Measurements from ENCODE around the gene SEL1L3. TPM values are rescaled to one million over a fixed set of nuclear protein-coding genes. Genes with fewer than 3 reads are reported as not detected.

SEL1L3 gene
- total RNA-seq, 1 donor from 2014 or later: 14.4 TPM

DNA sequence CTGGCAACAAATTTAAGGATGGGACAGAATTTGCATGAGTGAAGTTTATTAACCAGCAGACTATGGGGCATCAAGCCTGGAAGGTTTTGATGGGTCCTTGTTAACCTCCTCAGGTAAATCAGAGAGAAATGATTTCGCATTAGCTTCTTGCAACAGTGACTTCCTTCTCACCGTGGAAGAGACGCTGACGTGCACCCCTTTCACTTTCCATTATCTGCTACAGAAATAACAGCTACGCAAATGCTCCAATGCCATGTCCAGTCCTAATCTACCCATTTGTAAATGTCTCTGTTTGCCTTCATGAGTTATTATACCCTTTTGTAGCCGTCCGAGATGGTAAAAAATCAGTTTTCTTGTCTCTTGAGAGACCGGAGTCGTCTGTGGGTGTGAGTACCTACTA is 106.9 kb downstream of the SEL1L3 start:
- no peaks in the 10 kb centered on the region for H3K27me3 Mint-ChIP-seq (ENCODE audit: low read depth)
- no peak overlapping the region for H3K27ac Mint-ChIP-seq
- H3K4me3 Mint-ChIP-seq: no peak overlapping the region
- no peaks in the 10 kb centered on the region for H3K4me1 Mint-ChIP-seq
- TF ChIP-seq CTCF (IDR thresholded peaks at IDR 0.05; ENCODE audit: unreplicated experiment): no peak
- DNase-seq (ENCODE audit: low spot score in 2 of 2, unreplicated experiment in 2 of 2): no peak
- peaks cover 5% of the 10 kb centered on the region for H3K36me3 Mint-ChIP-seq
- no peaks in the 10 kb centered on the region for H3K9me3 Mint-ChIP-seq

- Mint-ChIP-seq H3K27ac (no peak overlapping the region), H3K4me3 (no peak overlapping the region)
- TF ChIP-seq CTCF (IDR thresholded peaks at IDR 0.05; ENCODE audit: unreplicated experiment): no peak
Observed at GRCh38 chr4:25753239-25753638, 109.5 kb downstream of the SEL1L3 start.

DNA sequence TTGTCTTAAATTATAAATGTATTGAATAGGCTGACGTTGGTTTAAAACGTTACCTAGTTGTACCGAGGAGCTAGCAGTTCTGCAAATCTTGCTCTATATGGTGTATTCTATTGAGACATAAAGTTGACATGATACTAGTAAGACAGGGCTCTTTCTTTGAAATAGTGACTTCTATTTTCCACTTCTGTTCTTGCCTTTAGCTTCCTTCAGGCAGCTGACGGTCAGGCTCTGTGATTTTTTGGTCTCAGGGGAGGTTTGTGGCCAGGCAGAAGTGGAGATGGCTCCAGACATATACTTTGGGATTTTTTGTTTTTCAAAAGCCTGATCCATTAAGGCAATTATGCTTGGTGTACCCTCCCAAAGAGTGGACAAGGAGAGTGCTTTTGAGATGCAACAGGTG is 111.9 kb downstream of the SEL1L3 start:
- H3K9me3 Mint-ChIP-seq: no peaks in the 10 kb centered on the region
- no peaks in the 10 kb centered on the region for H3K36me3 Mint-ChIP-seq
- no peak overlapping the region for H3K27ac Mint-ChIP-seq

More at GRCh38 chr4:25753239-25753638, 109.5 kb downstream of the SEL1L3 start:
- Mint-ChIP-seq H3K9me3 (no peaks in the 10 kb centered on the region), H3K36me3 (no peaks in the 10 kb centered on the region), H3K27me3 (ENCODE audit: low read depth) (no peaks in the 10 kb centered on the region), H3K4me1 (peaks cover 5% of the 10 kb centered on the region)
- DNase-seq (ENCODE audit: low spot score in 2 of 2, unreplicated experiment in 2 of 2): no peak

DNA sequence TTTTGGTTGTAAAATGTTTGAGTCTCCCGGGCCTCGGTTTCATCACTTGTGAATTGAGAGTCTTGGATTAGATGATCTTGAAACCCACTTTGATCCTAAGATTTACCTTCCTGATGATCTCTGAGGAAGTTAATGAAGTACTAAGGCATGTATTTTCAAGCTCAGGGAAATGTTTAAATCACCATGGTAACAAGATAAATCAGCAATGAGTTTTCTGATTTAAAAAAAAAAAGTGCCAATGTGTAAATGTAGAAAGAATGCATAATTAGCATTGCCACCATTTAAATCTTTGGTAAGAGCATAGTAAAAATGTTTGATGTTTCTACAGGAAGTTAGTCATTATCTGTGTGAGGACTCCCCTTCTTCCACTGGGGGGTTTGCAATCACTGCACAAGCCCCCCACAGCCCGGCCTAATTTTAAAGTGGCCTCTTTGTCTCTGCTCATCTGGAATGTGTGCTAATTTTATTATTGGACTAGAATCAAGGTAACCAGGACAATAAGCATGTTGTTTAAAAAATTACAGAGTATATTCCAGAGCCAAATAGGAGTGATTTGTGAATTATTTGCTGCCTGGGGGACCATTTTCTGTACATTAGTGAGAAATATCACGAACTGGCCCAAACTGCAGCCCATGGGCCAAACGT is 113.5 kb downstream of the SEL1L3 start:
- Mint-ChIP-seq H3K4me1 (peaks cover 5% of the 10 kb centered on the region), H3K36me3 (no peaks in the 10 kb centered on the region)

More for the DNA sequence above, 111.9 kb downstream of the SEL1L3 start:
- no peak for TF ChIP-seq CTCF (IDR thresholded peaks at IDR 0.05; ENCODE audit: unreplicated experiment)
- Mint-ChIP-seq H3K4me1 (peaks cover 5% of the 10 kb centered on the region), H3K27me3 (ENCODE audit: low read depth) (no peaks in the 10 kb centered on the region), H3K4me3 (no peak overlapping the region)
- DNase-seq (ENCODE audit: low spot score in 2 of 2, unreplicated experiment in 2 of 2): no peak

DNA sequence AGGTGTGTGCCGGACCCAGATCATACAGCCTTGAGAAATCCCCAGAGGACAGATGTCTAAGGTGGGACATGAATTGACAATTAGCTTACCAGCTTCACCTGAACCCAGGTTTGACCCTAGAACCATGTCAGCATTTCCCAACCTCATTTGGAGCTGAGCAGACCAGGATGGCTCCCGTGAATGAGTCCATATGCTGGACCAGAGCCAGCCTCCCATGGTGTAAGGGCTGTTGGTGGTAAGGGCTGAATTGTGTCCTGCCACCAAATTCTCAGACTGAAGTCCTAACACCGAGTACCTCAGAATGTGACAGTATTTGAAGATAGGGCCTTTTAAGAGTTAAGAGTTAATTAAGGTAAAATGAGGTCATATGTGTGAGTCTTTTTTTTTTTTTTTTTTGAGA is 118.8 kb downstream of the SEL1L3 start:
- no peak for DNase-seq (ENCODE audit: low spot score in 2 of 2, unreplicated experiment in 2 of 2)
- no peak overlapping the region for H3K27ac Mint-ChIP-seq

More for the DNA sequence above, 113.5 kb downstream of the SEL1L3 start:
- H3K27me3 Mint-ChIP-seq (ENCODE audit: low read depth): no peaks in the 10 kb centered on the region
- H3K27ac Mint-ChIP-seq: no peak overlapping the region
- DNase-seq (ENCODE audit: low spot score in 2 of 2, unreplicated experiment in 2 of 2): no peak
- H3K4me3 Mint-ChIP-seq: no peak overlapping the region
- TF ChIP-seq CTCF (IDR thresholded peaks at IDR 0.05; ENCODE audit: unreplicated experiment): no peak
- H3K9me3 Mint-ChIP-seq: no peaks in the 10 kb centered on the region

More for the DNA sequence above, 118.8 kb downstream of the SEL1L3 start:
- Mint-ChIP-seq H3K27me3 (ENCODE audit: low read depth) (peaks cover 2% of the 10 kb centered on the region), H3K9me3 (no peaks in the 10 kb centered on the region), H3K4me3 (no peak overlapping the region), H3K36me3 (no peaks in the 10 kb centered on the region), H3K4me1 (no peaks in the 10 kb centered on the region)
- no peak for TF ChIP-seq CTCF (IDR thresholded peaks at IDR 0.05; ENCODE audit: unreplicated experiment)

Data from mesothelial cell of epicardium (in vitro differentiated cells).